PC-9 (cell line): ENCODE data around the gene SULT2A1.

ENCODE experiments used
- EZH2 ChIP-seq: fragments of 200-600 bp; sonication (generic); IDR thresholded peaks from 2 replicates; pipeline ENCODE4 v1.8.0; 2017; ENCODE audit warnings: antibody characterized with exemption, low read depth
- TF ChIP-seq, protein P1 (sequence below): fragments of 200-600 bp; sonication (generic); conservative IDR thresholded peaks from 2 replicates; pipeline ENCODE4 v1.6.1; 2017; ENCODE audit warnings: mixed run types, antibody characterized with exemption, mild to moderate bottlenecking, moderate library complexity

DNA sequence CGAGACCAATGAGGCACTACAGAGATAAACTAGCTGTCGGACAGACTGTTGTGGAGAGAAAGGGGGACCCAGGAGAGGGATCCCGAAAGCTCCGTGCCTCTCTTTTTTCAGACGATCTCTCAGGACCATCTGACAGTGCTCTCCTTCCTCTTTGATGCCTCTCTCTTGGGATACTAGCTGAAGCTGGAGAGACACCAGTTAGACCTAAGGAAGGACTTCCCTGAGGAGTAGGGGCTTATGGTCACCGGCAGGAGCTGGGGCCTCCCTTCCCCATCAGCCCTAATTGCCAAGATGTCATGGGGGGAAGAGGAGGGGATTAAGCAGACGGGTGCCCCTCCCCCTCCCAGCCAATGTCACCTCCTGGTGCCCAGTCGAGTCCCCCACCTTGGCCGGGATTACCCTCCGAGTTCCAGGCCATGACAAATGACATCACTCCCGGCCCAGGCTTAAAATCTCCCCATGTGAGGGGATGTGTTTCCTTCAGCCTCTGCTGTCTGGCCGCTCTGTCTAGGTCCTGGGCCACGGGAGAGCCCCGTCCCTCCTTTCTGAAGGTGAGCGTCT lies 64.6 kb downstream of the SULT2A1 start, which contains the start of gene CRX:
- TF ChIP-seq, protein P1, sequence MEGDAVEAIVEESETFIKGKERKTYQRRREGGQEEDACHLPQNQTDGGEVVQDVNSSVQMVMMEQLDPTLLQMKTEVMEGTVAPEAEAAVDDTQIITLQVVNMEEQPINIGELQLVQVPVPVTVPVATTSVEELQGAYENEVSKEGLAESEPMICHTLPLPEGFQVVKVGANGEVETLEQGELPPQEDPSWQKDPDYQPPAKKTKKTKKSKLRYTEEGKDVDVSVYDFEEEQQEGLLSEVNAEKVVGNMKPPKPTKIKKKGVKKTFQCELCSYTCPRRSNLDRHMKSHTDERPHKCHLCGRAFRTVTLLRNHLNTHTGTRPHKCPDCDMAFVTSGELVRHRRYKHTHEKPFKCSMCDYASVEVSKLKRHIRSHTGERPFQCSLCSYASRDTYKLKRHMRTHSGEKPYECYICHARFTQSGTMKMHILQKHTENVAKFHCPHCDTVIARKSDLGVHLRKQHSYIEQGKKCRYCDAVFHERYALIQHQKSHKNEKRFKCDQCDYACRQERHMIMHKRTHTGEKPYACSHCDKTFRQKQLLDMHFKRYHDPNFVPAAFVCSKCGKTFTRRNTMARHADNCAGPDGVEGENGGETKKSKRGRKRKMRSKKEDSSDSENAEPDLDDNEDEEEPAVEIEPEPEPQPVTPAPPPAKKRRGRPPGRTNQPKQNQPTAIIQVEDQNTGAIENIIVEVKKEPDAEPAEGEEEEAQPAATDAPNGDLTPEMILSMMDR = no peak
- TF ChIP-seq EZH2 = no peak
